ENCODE measurements around the gene AVPR2.

Gene AVPR2

GRCh38 chrX:153869473-153870287 lies 34.8 kb upstream of the AVPR2 start:
- Histone ChIP-seq H3K9me2 (replicated peaks; ENCODE audit: insufficient read depth, low read length) (no peaks in the 10 kb centered on the region), H3K9ac (ENCODE audit: low read length) (no peak overlapping the region), H3K4me3 (ENCODE audit: low read length) (no peak overlapping the region), H3K4me2 (ENCODE audit: low read depth, low read length) (no peak overlapping the region), H3K27ac (ENCODE audit: low read length) (no peak overlapping the region), H3F3A (ENCODE audit: insufficient read depth, low read length) (no peaks in the 10 kb centered on the region), H3K36me3 (replicated peaks; ENCODE audit: insufficient read depth, low read length) (no peaks in the 10 kb centered on the region), H3K27me3 (replicated peaks; ENCODE audit: insufficient read depth, low read length) (peaks cover 46% of the 10 kb centered on the region), H2AFZ (ENCODE audit: low read length) (no peak overlapping the region), H3K79me2 (ENCODE audit: low read length) (no peaks in the 10 kb centered on the region), H4K20me1 (ENCODE audit: insufficient read depth, low read length) (no peaks in the 10 kb centered on the region), H3K4me1 (ENCODE audit: low read length) (no peaks in the 10 kb centered on the region), H3K9me3 (replicated peaks; ENCODE audit: insufficient read depth, low read length) (no peaks in the 10 kb centered on the region)
- DNase-seq, result no peak
- TF ChIP-seq EZH2 (optimal IDR thresholded peaks at IDR 0.05; ENCODE audit: low read depth, low read length) (no peak), EZH2phosphoT487 (IDR thresholded peaks at IDR 0.05; ENCODE audit: low read length) (no peak), CTCF (IDR thresholded peaks at IDR 0.05; ENCODE audit: low read length) (no peak)

DNA sequence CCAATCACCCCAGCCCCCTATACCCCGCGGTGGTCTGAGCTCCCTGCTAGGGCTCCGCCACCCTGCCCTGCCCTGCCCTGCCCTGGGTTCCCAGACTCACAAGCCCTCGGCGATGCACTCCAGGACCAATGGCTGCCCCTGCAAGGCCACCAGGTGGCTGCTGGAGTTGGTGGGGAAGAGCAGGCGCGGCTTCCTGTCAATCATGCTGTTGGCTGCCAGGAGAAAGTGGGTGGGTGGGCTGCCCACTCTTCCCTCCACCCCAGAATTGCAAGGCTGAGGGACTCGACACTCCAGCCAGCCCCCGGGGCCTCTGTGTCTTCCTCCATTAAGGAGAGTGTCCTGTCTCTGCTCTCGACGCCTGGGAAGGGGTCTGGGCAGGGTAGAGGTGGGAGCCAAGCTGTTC lies 34.2 kb upstream of the AVPR2 start:
- Histone ChIP-seq H3K4me3 (ENCODE audit: low read length) (no peak overlapping the region), H3K9me3 (replicated peaks; ENCODE audit: insufficient read depth, low read length) (no peaks in the 10 kb centered on the region), H3K36me3 (replicated peaks; ENCODE audit: insufficient read depth, low read length) (no peaks in the 10 kb centered on the region), H2AFZ (ENCODE audit: low read length) (no peak overlapping the region), H3K79me2 (ENCODE audit: low read length) (no peaks in the 10 kb centered on the region), H3K4me1 (ENCODE audit: low read length) (no peaks in the 10 kb centered on the region), H3K27ac (ENCODE audit: low read length) (no peak overlapping the region), H3K27me3 (replicated peaks; ENCODE audit: insufficient read depth, low read length) (peaks cover 41% of the 10 kb centered on the region), H3K9ac (ENCODE audit: low read length) (no peak overlapping the region), H3K4me2 (ENCODE audit: low read depth, low read length) (no peak overlapping the region), H3K9me2 (replicated peaks; ENCODE audit: insufficient read depth, low read length) (no peaks in the 10 kb centered on the region), H3F3A (ENCODE audit: insufficient read depth, low read length) (no peaks in the 10 kb centered on the region), H4K20me1 (ENCODE audit: insufficient read depth, low read length) (no peaks in the 10 kb centered on the region)
- TF ChIP-seq EZH2phosphoT487 (IDR thresholded peaks at IDR 0.05; ENCODE audit: low read length) (no peak), CTCF (IDR thresholded peaks at IDR 0.05; ENCODE audit: low read length) (no peak), EZH2 (optimal IDR thresholded peaks at IDR 0.05; ENCODE audit: low read depth, low read length) (no peak)
- no peak for DNase-seq

- H3K4me1 ChIP-seq (ENCODE audit: low read length), result no peaks in the 10 kb centered on the region
- H3K9me3 ChIP-seq (replicated peaks; ENCODE audit: insufficient read depth, low read length), result no peaks in the 10 kb centered on the region
- H3K4me2 ChIP-seq (ENCODE audit: low read depth, low read length), result no peak overlapping the region
- no peak for TF ChIP-seq CTCF (IDR thresholded peaks at IDR 0.05; ENCODE audit: low read length)
- no peak for TF ChIP-seq EZH2phosphoT487 (IDR thresholded peaks at IDR 0.05; ENCODE audit: low read length)
- TF ChIP-seq EZH2 (optimal IDR thresholded peaks at IDR 0.05; ENCODE audit: low read depth, low read length), result no peak
- H3K27me3 ChIP-seq (replicated peaks; ENCODE audit: insufficient read depth, low read length), result peaks cover 36% of the 10 kb centered on the region
- no peak overlapping the region for H2AFZ ChIP-seq (ENCODE audit: low read length)
- H3K9ac ChIP-seq (ENCODE audit: low read length), result no peak overlapping the region
- H3K36me3 ChIP-seq (replicated peaks; ENCODE audit: insufficient read depth, low read length), result no peaks in the 10 kb centered on the region
- no peaks in the 10 kb centered on the region for H3K79me2 ChIP-seq (ENCODE audit: low read length)
- DNase-seq, result no peak
- no peak overlapping the region for H3K27ac ChIP-seq (ENCODE audit: low read length)
- H3F3A ChIP-seq (ENCODE audit: insufficient read depth, low read length), result no peaks in the 10 kb centered on the region
- H3K4me3 ChIP-seq (ENCODE audit: low read length), result no peak overlapping the region
- H3K9me2 ChIP-seq (replicated peaks; ENCODE audit: insufficient read depth, low read length), result no peaks in the 10 kb centered on the region
- no peaks in the 10 kb centered on the region for H4K20me1 ChIP-seq (ENCODE audit: insufficient read depth, low read length)
Measured at GRCh38 chrX:153870791-153871360, 33.6 kb upstream of the AVPR2 start.
